PFSK-1 (cell line): ENCODE results near the gene RANBP17.

ENCODE experiments used
- FOXP2 ChIP-seq: optimal IDR thresholded peaks from 2 replicates; pipeline ENCODE3; 2011; ENCODE audit warnings: borderline replicate concordance, control low read depth, inconsistent platforms; ENCODE audit not compliant: insufficient read depth; ENCODE audit errors: extremely low read length, extremely low read depth
- REST ChIP-seq, 2 experiments: IDR thresholded peaks; 2 replicates each; pipeline versions ENCODE4 v1.6.1 to v1.8.0; 2011 to 2012; ENCODE audit warnings: low read depth in 2 of 2, low read length in 2 of 2, control low read depth in 1 of 2, inconsistent platforms in 1 of 2, mild to moderate bottlenecking in 1 of 2, moderate library complexity in 1 of 2; ENCODE audit not compliant: insufficient read depth in 1 of 2
- SIN3A ChIP-seq: IDR thresholded peaks from 2 replicates; pipeline ENCODE4 v1.6.1; 2012; ENCODE audit warnings: mild to moderate bottlenecking, low read length, moderate library complexity, borderline replicate concordance; ENCODE audit not compliant: insufficient read depth
- TAF1 ChIP-seq: IDR thresholded peaks from 2 replicates; pipeline ENCODE4 v1.6.1; 2012; ENCODE audit warnings: low read length, control low read depth, borderline replicate concordance; ENCODE audit not compliant: insufficient read depth

- TF ChIP-seq TAF1 (no peak), REST (IDR thresholded peaks at IDR 0.05; ENCODE audit: insufficient read depth in 1 of 2, low read depth in 2 of 2, low read length in 2 of 2) (no peak), SIN3A (no peak), FOXP2 (no peak)
These were observed 445.2 kb downstream of the RANBP17 start for GRCh38 chr5:171306781-171307591.
